Neural progenitor cell (in vitro differentiated cells): ENCODE results near the gene STAT3.

Experiments
- EZH2 ChIP-seq: fragments of 200-600 bp; sonication (generic); IDR thresholded peaks from 2 replicates; pipeline ENCODE4 v1.6.1; 2017; ENCODE audit warnings: antibody characterized with exemption, mild to moderate bottlenecking, moderate library complexity
- EZH2phosphoT487 ChIP-seq: fragments of 200-600 bp; sonication (generic); IDR thresholded peaks from 2 replicates; pipeline ENCODE4 v1.6.1; 2017; ENCODE audit warnings: antibody characterized with exemption
- TF ChIP-seq, protein P1 (sequence below): fragments of 200-600 bp; sonication (generic); IDR thresholded peaks from 2 replicates; pipeline ENCODE4 v1.5.1; 2017; ENCODE audit warnings: antibody characterized with exemption, mild to moderate bottlenecking

DNA sequence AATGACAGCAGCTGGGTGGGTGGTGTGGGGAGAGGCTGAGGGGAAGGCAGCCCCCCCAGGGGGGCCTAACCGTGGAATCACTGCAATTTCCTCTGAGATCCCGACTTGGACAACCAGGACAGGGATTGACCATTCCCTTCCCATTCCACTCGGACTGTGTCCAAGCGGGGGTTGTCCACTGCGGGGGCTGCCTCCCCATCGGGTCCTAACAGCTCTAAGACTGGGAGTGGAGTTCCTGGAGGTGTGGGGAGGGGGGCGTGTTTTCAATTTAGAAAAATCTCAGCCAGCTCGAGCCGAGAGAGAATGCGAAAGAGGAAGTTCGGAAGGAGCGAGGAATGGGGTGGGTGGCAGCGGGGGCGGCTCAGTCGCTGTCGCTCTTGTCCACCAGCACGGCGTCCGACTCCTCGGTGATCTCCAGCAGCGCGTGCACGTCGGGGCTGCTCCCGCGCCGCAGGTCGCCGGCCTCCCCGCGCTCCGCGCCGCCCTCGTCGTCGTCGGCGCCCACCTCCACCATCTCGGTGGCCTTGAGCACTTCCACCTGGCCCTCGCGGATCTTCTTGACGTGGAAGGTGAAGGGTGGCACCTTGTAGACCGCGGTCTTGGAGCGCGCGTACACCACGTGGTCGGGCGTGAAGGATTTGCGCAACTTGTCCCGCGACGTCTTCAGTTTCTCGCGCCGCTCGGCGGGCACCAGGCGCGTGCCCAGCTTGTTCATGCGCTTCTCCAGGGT is 16.2 kb upstream of the STAT3 start:
- TF ChIP-seq, protein P1, sequence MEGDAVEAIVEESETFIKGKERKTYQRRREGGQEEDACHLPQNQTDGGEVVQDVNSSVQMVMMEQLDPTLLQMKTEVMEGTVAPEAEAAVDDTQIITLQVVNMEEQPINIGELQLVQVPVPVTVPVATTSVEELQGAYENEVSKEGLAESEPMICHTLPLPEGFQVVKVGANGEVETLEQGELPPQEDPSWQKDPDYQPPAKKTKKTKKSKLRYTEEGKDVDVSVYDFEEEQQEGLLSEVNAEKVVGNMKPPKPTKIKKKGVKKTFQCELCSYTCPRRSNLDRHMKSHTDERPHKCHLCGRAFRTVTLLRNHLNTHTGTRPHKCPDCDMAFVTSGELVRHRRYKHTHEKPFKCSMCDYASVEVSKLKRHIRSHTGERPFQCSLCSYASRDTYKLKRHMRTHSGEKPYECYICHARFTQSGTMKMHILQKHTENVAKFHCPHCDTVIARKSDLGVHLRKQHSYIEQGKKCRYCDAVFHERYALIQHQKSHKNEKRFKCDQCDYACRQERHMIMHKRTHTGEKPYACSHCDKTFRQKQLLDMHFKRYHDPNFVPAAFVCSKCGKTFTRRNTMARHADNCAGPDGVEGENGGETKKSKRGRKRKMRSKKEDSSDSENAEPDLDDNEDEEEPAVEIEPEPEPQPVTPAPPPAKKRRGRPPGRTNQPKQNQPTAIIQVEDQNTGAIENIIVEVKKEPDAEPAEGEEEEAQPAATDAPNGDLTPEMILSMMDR: no peak
- TF ChIP-seq EZH2: no peak
- TF ChIP-seq EZH2phosphoT487: no peak
